Left cardiac atrium (tissue), 4 donors: ENCODE data around the gene IMMP2L. TPM values are rescaled to one million over a fixed set of nuclear protein-coding genes. Genes with fewer than 3 reads are reported as not detected.
A peak's percentile ranks its signal among the peaks of the same experiment; 100 is the strongest.
"Not testable (repeated sequence)": the region's sequence is repeated elsewhere in the genome, so short reads cannot be mapped to it uniquely, and the experiment has no call there.

Experiments used
- ATAC-seq, 2 donors: fragments of 200-7000 bp; cut with Tn5 transposase; one replicate each; pipeline ENCODE4 v1.9.1; 2020; ENCODE audit warnings: mild to moderate bottlenecking in 2 of 2, moderate library complexity in 2 of 2
- DNase-seq: peaks from one replicate; pipeline ENCODE4 v3.0.0-alpha.2; 2020
- intact Hi-C, 2 donors: fragments of 100-400 bp; cut with DNase I; formaldehyde crosslinking; loops; one replicate each; pipeline versions ENCODE4 v1.14.1 to v1.15.1; 2022 to 2023
- total RNA-seq, 2 donors: library from RNA; stranded (reverse); fragmentation: NEBNext Ultra II Directional; extraction: Animal tissue kit (Norgen Biotek cat#: 25700); gene quantifications; one replicate each; pipeline ENCODE4 v1.2.1, GENCODE V29; 2021
- donor health status: DM: no; HTN: yes; CAD: no.
- donor health status: DM: no; HTN: yes; CAD: no; lungs with severe emphysema.
- donor health status: DM: yes; HTN: yes; CAD: no.
- donor health status: Dilated cardiomyopathy.

IMMP2L gene
- total RNA-seq, 2 donors from 2014 or later = 9.9 to 11.6 TPM

DNA sequence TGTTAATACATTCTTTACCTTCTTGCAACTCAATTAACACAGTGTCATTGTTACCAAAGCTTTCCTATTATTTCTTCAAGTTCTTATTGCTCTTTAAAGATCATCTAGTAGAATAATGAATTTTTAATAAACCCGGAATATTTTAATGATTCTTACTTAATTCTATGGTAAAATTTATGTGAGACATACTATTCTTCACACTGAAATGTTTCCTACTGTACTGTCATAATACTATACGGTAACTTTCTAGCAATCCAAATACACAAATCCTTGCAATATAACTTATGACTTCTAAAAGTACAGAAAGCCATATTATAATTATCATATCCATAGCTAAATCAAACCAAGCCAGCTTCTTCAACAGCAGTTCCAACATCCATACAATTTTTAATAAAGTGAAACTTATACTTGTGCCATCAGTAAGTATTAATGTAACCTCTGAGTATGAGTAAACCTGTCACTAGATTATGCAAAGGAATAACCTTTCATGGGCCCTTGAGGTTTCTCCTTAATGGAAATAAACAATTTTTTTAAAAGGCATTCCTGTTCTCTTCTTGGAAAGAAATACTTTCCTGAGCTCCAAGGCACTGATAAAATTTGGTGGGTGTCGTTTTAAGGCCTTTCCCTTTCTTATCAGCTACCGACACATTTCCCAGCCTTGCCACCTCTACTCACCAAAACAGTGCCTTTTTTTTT, 87.4 kb downstream of the IMMP2L start:
- no peak for ATAC-seq
- intact Hi-C loops = no loop called here
- no peak for DNase-seq

DNA sequence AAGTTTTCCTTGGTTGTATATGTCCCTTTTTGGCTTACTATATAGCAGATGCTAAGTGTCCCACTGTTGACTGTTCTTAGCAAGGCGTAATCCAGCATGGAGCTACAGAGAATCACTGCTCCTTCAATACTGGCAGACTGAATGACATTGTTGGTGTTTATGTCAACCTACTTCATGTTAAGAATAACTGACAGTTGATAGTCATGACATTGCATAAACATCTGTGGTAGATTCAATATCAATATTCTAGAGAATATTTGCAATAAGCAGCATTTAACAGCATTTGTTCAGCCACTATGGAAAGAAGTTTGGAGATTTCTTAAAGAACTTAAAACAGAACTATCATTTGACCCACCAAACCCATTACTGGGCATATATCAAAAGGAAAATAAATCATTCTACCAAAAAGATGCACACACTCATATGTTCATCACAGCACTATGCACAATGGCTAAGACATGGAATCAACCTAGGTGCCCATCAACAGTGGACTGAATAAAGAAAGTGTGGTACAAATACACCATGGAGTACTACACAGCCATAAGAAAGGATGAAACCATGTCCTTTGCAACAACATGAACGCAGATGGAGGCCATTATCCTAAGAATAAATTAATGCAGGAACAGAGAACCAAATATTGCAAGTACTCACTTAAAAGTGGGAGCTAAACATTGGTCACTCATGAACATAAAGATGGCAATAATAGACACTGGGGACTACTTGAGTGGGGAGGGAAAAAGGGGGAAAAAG, 88.7 kb downstream of the IMMP2L start:
- no peak for DNase-seq
- ATAC-seq = no peak
- intact Hi-C loops = no loop called here

DNA sequence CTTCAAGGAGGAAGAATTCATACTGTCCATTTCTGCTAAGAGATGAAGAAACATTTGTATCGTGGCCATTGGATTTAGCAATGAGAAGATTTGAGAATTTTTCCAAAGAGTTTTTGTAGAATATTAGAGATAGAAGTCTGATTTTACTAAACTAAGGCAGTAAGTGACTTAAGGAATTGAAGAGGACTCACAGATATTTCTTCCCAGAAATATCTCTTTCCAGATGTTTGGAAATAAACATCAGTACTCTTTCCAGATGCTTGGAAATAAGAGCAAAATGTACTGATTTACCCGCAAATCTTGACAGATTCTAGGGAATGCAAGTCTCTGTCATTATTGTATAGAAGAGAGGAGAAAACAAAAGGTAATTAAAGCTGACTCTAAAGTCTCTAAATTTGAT, 91.3 kb downstream of the IMMP2L start:
- intact Hi-C loops = no loop called here
- ATAC-seq (no peak), DNase-seq (no peak)

DNA sequence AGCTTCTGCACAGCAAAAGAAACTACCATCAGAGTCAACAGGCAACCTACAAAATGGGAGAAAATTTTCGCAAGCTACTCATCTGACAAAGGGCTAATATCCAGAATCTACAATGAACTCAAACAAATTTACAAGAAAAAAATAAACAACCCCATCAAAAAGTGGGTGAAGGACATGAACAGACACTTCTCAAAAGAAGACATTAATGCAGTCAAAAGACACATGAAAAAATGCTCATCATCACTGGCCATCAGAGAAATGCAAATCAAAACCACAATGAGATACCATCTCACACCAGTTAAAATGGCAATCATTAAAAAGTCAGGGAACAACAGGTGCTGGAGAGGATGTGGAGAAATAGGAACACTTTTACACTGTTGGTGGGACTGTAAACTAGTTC, 92.4 kb downstream of the IMMP2L start:
- ATAC-seq, intact Hi-C loops, DNase-seq: not testable (repeated sequence)

DNA sequence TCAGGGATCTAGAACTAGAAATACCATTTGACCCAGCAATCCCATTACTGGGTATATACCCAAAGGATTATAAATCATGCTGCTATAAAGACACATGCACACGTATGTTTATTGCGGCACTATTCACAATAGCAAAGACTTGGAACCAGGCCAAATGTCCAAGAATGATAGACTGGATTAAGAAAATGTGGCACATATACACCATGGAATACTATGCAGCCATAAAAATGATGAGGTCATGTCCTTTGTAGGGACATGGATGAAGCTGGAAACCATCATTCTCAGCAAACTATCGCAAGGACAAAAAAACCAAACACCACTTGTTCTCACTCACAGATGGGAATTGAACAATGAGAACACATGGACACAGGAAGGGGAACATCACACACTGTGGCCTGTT, 96.5 kb downstream of the IMMP2L start:
- ATAC-seq, DNase-seq, intact Hi-C loops: not testable (repeated sequence)

DNA sequence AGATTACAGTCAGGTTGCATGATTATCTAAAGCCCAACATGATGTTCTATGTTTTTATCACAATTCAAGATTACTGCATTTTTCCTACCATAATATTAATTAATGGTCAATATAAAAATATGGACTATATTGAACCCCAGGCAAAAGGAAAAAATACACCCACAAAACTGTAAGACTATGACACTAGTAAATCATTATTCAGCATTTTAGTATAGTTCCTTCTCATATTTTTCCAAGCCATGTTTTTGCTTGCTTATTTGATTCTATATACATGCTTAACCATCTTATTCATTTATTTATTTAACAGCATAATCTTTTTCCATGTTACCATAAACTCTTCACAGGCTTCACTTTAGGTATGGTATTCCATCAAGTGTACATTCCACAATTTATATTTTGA, 101.6 kb downstream of the IMMP2L start:
- DNase-seq = no peak
- ATAC-seq = no peak
- intact Hi-C loops = no loop called here

DNA sequence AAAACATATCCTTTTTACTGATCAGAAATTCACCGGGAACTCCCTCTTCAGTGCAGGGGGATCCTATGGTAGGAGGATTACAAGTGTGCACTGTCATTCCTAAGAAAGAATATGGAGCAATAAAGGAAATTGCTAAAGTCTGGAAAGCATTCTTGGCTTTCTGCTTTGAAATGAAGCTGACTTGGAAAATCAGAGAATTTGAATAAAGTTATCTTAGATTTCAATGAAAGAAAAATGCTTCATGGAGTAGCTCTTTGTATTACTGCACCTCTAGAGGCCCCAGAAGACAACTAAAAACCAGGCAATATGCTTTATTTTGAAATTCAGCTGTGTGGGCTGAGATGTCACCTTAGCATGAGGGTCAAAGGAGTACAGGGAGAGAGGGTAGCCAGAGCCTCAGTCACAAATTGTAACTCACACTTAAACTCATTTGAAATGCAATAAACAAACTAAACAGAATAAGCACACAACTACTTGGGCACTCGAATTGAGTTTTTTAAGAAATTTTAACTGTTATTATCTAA, 102.5 kb downstream of the IMMP2L start:
- ATAC-seq = peak in 1 of 2 donors; percentile 27
- intact Hi-C loops = no loop called here

DNA sequence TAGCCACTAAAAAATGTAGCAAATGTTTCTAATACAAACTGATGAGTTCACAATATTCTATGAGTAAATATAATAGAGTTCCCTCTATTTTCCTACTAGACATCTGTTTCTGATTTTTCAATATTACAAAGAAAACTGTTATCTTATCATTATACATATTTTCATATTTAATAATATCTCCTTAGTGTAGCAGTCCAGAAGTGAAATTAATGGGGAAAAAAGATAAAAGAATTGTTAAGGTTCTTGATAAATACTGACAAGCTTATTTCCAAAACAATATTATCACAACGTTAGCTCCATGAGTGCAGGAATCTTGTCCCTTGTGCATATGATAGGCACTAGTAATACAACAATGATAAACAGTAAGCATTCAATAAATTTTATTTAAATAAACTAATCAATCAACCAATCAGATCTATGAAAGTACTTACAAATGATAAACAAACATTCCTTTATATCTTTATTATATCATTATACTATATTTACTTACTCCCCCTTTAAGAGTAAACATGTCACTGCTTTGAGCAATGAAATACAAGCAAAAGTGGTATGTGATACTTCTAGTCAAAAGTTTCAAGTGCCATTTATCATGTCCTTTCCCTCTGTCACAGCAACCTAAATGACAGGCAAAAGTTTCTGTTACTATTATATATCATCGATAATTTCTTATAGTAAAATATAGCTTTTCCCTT, 103.1 kb downstream of the IMMP2L start:
- intact Hi-C loops = no loop called here
- DNase-seq (no peak), ATAC-seq (no peak)

More for the DNA sequence above, 102.5 kb downstream of the IMMP2L start:
- no peak for DNase-seq

DNA sequence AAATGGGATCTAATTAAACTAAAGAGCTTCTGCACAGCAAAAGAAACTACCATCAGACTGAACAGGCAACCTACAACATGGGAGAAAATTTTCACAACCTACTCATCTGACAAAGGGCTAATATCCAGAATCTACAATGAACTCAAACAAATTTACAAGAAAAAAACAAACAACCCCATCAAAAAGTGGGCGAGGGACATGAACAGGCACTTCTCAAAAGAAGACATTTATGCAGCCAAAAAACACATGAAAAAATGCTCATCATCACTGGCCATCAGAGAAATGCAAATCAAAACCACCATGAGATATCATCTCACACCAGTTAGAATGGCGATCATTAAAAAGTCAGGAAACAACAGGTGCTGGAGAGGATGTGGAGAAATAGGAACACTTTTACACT, 111.6 kb downstream of the IMMP2L start:
- DNase-seq, ATAC-seq, intact Hi-C loops: not testable (repeated sequence)

DNA sequence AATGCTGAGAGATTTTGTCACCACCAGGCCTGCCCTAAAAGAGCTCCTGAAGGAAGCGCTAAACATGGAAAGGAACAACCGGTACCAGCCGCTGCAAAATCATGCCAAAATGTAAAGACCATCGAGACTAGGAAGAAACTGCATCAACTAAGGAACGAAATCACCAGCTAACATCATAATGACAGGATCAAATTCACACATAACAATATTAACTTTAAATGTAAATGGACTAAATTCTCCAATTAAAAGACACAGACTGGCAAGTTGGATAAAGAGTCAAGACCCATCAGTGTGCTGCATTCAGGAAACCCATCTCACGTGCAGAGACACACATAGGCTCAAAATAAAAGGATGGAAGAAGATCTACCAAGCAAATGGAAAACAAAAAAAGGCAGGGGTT, 114.8 kb downstream of the IMMP2L start:
- DNase-seq, ATAC-seq, intact Hi-C loops: not testable (repeated sequence)

DNA sequence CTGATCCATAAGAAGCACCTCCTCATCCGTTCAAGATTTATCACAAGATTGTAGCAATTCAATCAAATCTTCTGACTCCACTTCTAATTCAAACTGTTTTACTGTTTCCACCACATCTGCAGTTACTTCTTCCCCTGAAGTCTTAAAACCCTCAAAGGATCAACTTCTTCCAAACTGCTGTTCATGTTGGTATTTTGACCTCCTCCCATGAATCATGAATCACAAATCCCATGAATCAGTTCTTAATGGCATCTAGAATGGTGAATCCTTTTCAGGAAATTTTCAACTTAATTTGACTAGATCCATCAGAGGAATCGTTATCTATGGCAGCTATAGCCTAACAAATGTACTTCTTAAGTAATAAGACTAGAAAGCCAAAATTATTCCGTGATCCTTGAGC, 122.3 kb downstream of the IMMP2L start:
- intact Hi-C loops = no loop called here
- DNase-seq (no peak), ATAC-seq (no peak)

DNA sequence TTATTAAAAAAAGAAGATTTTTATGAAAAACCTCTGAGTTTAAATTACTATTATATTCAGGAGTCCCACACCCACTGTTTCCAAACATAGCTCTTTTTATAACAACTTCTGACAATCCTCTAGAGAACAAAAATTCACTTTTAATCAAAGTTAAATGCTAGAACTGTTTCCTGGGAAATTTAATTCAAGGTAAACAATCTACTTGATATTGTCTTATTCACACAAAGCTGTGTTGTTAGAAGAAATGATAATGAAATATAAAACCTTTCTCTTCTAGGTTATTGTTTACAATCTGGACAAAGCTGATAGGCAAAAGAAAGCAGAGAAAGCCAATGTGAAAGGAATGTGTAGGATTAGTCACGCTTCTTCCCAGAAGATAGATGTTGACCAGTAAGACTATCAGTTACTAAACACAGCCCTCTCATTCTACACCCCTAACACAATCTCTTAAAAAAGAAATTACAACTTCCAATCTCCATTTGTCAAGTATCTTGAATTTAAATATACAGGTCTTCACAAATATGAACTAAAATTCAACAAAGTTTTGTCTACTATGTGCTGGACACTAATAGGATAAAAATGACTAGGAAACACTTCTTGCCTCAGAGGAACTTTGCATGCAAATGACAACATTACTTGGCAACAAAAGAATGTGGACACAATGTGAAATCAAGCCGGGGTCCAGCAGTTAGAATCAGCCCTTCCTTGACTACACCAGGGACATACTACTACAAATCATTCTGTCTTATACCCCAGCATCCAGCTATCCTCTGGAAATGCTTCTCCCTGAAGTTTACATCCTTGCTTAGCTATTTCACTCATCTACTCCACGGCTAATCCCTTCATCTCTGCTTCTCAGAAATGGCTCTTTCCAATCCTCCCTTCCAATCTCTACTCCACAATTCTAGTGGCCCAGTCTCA, 123.7 kb downstream of the IMMP2L start:
- no peak for DNase-seq
- intact Hi-C loops = no loop called here
- ATAC-seq = peak in 1 of 2 donors; percentile 61

DNA sequence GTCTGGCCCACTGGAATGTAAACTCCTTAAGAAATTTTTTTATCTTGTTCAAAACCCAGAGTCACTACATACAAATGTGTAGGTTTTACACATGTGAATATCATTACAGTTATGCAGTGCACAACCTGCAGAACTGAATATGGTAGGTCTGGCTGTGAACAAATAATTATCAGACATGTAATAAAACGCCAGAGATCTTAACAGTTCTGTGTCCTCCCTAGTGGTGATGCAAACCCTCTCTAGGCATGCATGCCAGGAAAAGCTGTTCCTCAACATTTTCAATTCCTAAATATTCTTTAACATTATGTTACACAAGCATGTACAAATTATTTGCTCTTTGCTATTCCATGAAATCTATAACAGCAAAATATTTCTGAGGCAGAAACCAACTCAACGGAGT, 124.6 kb downstream of the IMMP2L start:
- intact Hi-C loops = no loop called here
- DNase-seq (no peak), ATAC-seq (no peak)

DNA sequence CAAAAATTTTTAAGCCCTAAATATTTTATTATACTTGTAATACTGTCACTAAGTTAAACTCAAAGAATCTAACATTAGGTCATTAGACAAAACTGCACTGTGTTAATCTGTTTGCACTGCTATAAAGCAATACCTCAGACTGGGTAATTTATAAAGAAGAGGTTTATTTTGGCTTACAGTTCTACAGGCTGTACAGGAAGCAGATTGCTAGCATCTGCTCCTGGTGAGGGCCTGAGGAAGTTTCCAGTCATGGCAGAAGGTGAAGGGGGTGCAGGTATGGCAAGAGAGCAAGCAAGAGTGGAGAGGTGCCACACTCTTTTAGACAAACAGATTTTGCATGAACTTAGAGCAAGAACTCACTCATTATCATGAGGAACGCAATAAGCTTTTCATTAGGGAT, 125.7 kb downstream of the IMMP2L start:
- ATAC-seq (no peak), DNase-seq (no peak)
- intact Hi-C loops = no loop called here

DNA sequence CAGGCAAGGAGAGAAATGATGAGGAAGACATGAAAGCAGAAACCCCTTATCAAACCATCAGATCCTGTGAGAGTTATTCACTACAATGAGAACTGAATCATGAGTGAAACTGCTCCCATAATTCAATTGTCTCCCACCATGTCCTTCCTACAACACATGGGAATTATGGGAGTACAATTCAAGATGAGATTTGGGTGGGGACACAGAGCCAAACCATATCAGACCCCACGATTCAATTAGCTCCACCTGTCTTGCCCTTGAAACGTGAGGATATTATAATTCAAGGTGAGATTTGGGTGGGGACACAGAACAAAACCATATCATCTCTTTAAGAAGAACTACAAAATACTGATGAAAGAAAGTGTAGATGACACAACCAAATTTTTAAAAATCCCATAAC, 128.9 kb downstream of the IMMP2L start:
- no peak for DNase-seq
- intact Hi-C loops = no loop called here
- ATAC-seq = no peak

DNA sequence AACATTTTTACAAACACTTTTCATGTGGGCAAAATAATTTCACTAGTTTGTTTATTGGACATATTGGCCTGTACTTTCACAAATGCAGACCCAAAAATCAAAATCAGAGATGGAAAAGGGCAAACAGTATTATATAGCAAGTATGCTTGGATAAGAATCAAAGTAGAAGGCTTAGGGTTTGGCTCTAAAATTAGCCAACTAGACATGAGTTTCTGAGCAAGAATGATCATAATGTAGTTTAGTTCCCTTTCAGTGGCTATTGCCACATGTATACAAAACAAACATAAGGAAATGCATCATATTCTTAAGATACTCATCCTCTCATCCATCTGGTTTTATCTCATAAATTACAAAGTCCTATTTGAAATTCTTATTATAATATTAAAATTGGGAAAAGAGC, 132.5 kb downstream of the IMMP2L start:
- no peak for ATAC-seq
- DNase-seq = no peak
- intact Hi-C loops = no loop called here

DNA sequence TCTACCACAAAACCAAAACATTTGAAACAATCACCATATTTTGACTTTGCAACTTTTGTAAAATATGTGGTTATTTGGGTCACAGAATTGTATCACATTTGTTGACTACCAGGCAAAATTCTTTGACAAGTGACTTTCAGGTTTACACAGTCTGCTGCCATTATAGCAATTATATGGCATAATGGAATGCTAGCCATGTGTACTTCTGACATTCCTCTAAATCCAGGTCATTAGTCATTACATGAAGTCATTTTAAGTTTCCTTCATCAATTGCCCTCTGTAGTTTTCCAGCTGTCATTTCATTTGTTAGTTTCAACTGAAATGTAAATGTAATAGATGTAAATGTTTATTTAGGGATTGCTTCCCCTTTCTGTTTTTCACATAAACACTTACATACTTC, 137.5 kb downstream of the IMMP2L start:
- ATAC-seq = no peak
- DNase-seq = no peak
- intact Hi-C loops = no loop called here

DNA sequence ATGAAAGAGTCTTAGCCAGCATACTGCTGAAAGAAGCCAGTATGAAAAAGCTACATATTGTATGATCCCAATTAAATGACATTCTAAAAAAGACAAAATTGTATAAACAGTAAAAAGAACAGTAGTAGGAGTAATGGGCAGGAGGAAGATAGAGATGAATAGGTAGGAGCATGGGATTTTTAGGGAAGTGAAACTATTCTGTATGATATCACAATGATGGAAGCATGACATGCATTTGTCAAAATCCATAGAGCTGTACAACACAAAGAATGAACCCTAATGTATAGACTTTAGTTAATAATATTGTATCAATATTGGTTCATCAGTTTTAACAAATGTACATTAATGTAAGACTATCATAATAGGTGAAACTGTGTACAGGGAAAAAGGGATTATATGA, 147.9 kb downstream of the IMMP2L start:
- ATAC-seq (no peak), DNase-seq (no peak)
- intact Hi-C loops = no loop called here

DNA sequence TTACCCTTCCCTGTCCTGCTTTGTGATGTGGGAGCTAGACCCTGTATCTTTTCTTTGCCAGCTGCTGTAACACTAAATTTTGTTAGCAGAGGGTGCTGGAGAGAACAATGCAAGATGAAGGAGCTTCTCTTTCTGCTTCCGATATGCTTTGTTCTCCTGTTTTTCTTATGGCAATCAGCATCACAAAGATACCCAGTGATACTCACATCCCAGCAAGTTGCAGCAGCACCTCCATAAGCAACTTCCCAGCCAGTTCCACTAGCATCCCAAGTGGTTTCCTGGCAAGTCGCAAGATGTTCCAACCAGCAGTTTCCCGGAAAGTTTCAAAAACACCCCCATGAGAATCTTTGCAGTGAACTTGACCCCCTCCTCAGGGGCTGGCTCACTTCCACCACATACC, 148.6 kb downstream of the IMMP2L start:
- DNase-seq (peak; percentile 36), ATAC-seq (peak in 1 of 2 donors; percentile 65)
- intact Hi-C loops = no loop called here
